Ascending aorta (tissue), 2 donors: Measurements from ENCODE around the gene MIGA2. TPM values are rescaled to one million over a fixed set of nuclear protein-coding genes. Genes with fewer than 3 reads are reported as not detected.
"Not testable (repeated sequence)": the region's sequence is repeated elsewhere in the genome, so short reads cannot be mapped to it uniquely, and the experiment has no call there.

Source experiments
- DNase-seq, 2 donors: peaks; one replicate each; pipeline ENCODE4 v3.0.0-alpha.2; 2019; ENCODE audit warnings: low spot score in 2 of 2
- H3K27ac ChIP-seq, 2 donors: fragments of 200-600 bp; sonication (generic); one replicate each; pipeline ENCODE4 v1.5.1; 2016 to 2017; ENCODE audit warnings: mild to moderate bottlenecking in 1 of 2
- H3K27me3 ChIP-seq: fragments of 200-600 bp; sonication (generic); one replicate; pipeline ENCODE4 v1.5.1; 2017
- H3K36me3 ChIP-seq, 2 donors: fragments of 200-600 bp; sonication (generic); one replicate each; pipeline ENCODE4 v1.5.1; 2016
- H3K4me1 ChIP-seq, 2 donors: fragments of 200-600 bp; sonication (generic); one replicate each; pipeline ENCODE4 v1.5.1; 2016 to 2017; ENCODE audit warnings: mild to moderate bottlenecking in 1 of 2
- H3K4me3 ChIP-seq, 2 donors: fragments of 200-600 bp; sonication (generic); one replicate each; pipeline ENCODE4 v1.5.1; 2016 to 2017; ENCODE audit warnings: mild to moderate bottlenecking in 1 of 2
- H3K9me3 ChIP-seq, 2 donors: fragments of 200-600 bp; sonication (generic); one replicate each; pipeline ENCODE4 v1.5.1; 2016
- CTCF ChIP-seq, 3 experiments: fragments of 200-600 bp in 2 of 3; fragments of 450-650 bp in 1 of 3; sonication (generic) in 2 of 3; IDR thresholded peaks; one replicate each; pipeline ENCODE4 v1.5.1; 2016 to 2019; ENCODE audit warnings: antibody characterized with exemption in 3 of 3, mild to moderate bottlenecking in 1 of 3, moderate library complexity in 1 of 3
- intact Hi-C: fragments of 100-400 bp; cut with DNase I; formaldehyde crosslinking; loops from one replicate; pipeline ENCODE4 v1.15.1; 2023
- total RNA-seq: library from RNA; depleted of rRNA; stranded (reverse); fragments of >200 nt; gene quantifications from one replicate; pipeline ENCODE4 v1.1.0, GENCODE V29; 2016

MIGA2 gene
- total RNA-seq, 1 donor from 2014 or later: 39.9 TPM

GRCh38 chr9:129032541-129033159 lies 3.8 kb upstream of the MIGA2 start:
- H3K27me3 ChIP-seq: no peaks in the 10 kb centered on the region
- no peaks in the 10 kb centered on the region for H3K36me3 ChIP-seq
- H3K27ac ChIP-seq: no peak overlapping the region
- H3K9me3 ChIP-seq: no peaks in the 10 kb centered on the region
- peaks cover under 1 to 7% of the 10 kb centered on the region in 2 donors for H3K4me1 ChIP-seq
- intact Hi-C loops: no loop called here
- no peak for DNase-seq
- TF ChIP-seq CTCF (IDR thresholded peaks at IDR 0.05): no peak
- H3K4me3 ChIP-seq: no peak overlapping the region

GRCh38 chr9:129033216-129033615 lies 3.2 kb upstream of the MIGA2 start:
- DNase-seq: no peak
- intact Hi-C loops: no loop called here
- Histone ChIP-seq H3K36me3 (no peaks in the 10 kb centered on the region), H3K27ac (no peak overlapping the region), H3K4me1 (peaks cover 0 to 10% of the 10 kb centered on the region in 2 donors), H3K4me3 (no peak overlapping the region), H3K9me3 (no peaks in the 10 kb centered on the region), H3K27me3 (no peaks in the 10 kb centered on the region)
- TF ChIP-seq CTCF (IDR thresholded peaks at IDR 0.05): no peak

GRCh38 chr9:129035838-129036237 lies 588 bp upstream of the MIGA2 start:
- Histone ChIP-seq H3K27ac (peak overlapping the region; percentile 54 to 62), H3K4me1 (peaks cover 0 to 13% of the 10 kb centered on the region in 2 donors), H3K4me3 (peak overlapping the region; percentile 84 to 97)
- not testable (repeated sequence) for DNase-seq, H3K27me3 ChIP-seq, H3K36me3 ChIP-seq, H3K9me3 ChIP-seq
- intact Hi-C loops: loop anchor here (1.0 to 5.0 kb wide), 5 partner anchors 8 to 209 kb away; partner anchors contain the start of genes CRAT, DOLK, DOLPP1 and NUP188

- peak overlapping the region; percentile 54 to 81 for H3K27ac ChIP-seq
These were observed 719 bp downstream of the MIGA2 start for GRCh38 chr9:129036923-129037766.

GRCh38 chr9:129037767-129038098 lies 1.3 kb downstream of the MIGA2 start:
- intact Hi-C loops: loop anchor here (2.0 to 5.0 kb wide), 3 partner anchors 43 to 210 kb away; partner anchors contain the start of genes CRAT, DOLPP1, PTPA and SPOUT1
- Histone ChIP-seq H3K4me1 (peaks cover 0 to 13% of the 10 kb centered on the region in 2 donors), H3K4me3 (peak overlapping the region in 1 of 2 donors; percentile 84), H3K27ac (no peak overlapping the region), H3K9me3 (no peaks in the 10 kb centered on the region), H3K27me3 (no peaks in the 10 kb centered on the region), H3K36me3 (peaks cover 16 to 21% of the 10 kb centered on the region in 2 donors)
- DNase-seq: no peak
- no peak for TF ChIP-seq CTCF (IDR thresholded peaks at IDR 0.05)

More at GRCh38 chr9:129036923-129037766, 719 bp downstream of the MIGA2 start:
- Histone ChIP-seq H3K9me3 (no peaks in the 10 kb centered on the region), H3K27me3 (no peaks in the 10 kb centered on the region), H3K4me1 (peaks cover 0 to 13% of the 10 kb centered on the region in 2 donors), H3K36me3 (peaks cover 10 to 15% of the 10 kb centered on the region in 2 donors), H3K4me3 (peak overlapping the region; percentile 84 to 97)
- DNase-seq: peak in 1 of 2 donors; percentile 71
- no peak for TF ChIP-seq CTCF (IDR thresholded peaks at IDR 0.05)
- intact Hi-C loops: loop anchor here (1.0 to 5.0 kb wide), 5 partner anchors 9 to 210 kb away; partner anchors contain the start of genes CRAT, DOLK, DOLPP1 and NUP188
